ENCODE measurements around the gene ARF6. TPM values are rescaled to one million over a fixed set of nuclear protein-coding genes. Genes with fewer than 3 reads are reported as not detected.

The ARF6 gene
- total RNA-seq, 1 experiment from 2014 or later: 63.2 TPM

DNA sequence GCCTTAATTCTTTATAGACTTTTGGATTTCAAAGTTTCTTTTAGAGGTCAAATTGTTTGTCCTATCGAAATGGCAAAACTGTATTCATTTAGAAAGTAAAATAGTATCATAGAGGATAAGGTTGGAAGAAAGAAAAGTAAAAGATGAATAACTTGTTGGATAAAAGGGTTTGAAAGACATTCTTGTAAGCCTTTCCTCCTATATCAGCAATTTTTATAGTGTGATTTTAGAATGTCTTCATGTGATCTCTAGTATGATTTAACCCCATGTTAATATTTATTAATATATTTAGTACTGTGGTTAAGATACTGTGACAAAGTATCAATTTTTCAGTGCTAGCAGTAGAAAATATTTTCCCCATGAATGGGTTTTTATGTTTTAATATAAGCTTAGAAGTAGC, 4.5 kb downstream of the ARF6 start:
- Histone ChIP-seq H3K4me1 (ENCODE audit: control insufficient read depth, insufficient read depth, low read length) (peaks cover 16% of the 10 kb centered on the region), H3K27ac (ENCODE audit: low read length) (peak overlapping the region; percentile 97), H3K9me3 (ENCODE audit: control insufficient read depth, insufficient read depth, low read depth, low read length) (no peaks in the 10 kb centered on the region), H3K36me3 (ENCODE audit: control insufficient read depth, insufficient read depth, low read length) (peaks cover 7% of the 10 kb centered on the region), H3K4me3 (ENCODE audit: low read depth in 2 of 2, low read length in 2 of 2) (peak overlapping the region; percentile 75 to 80; a peak in 3 of 4 replicates), H3K27me3 (ENCODE audit: control insufficient read depth, insufficient read depth, low read length) (no peaks in the 10 kb centered on the region)
- in situ Hi-C loops (cut with HindIII; ENCODE audit: low pct_unique_long_range_greater_than_20kb, low sequenced_read_pairs) (no loop called here), intact Hi-C loops (cut with micrococcal nuclease; ENCODE audit: unreplicated experiment) (loop anchor here (5.0 to 10.0 kb wide), 3 partner anchors 47 to 210 kb away; no protein-coding TSS in a partner anchor)
- ChIA-PET CTCF (no interaction called here), POLR2A (no interaction called here)
- no peak for TF ChIP-seq SIN3A (IDR thresholded peaks at IDR 0.05; ENCODE audit: borderline replicate concordance, insufficient read depth, low read depth, low read length)
- no peak for TF ChIP-seq POLR2AphosphoS5 (IDR thresholded peaks at IDR 0.05; ENCODE audit: low read depth, low read length)
- no peak for TF ChIP-seq REST (IDR thresholded peaks at IDR 0.05; ENCODE audit: insufficient read depth in 1 of 2, low read depth in 2 of 2, low read length in 1 of 2)
- TF ChIP-seq TCF7L2 (IDR thresholded peaks at IDR 0.05; ENCODE audit: low read depth, low read length): no peak
- TF ChIP-seq CTCF (IDR thresholded peaks at IDR 0.05): no peak
- ATAC-seq: no peak
- DNase-seq (ENCODE audit: low read depth, low spot score): no peak
- no TSS peak for BruUV-seq (replicated peaks)

GRCh38 chr14:49897965-49898364, 5.1 kb downstream of the ARF6 start:
- CTCF ChIA-PET: no interaction called here
- H3K4me1 ChIP-seq (ENCODE audit: control insufficient read depth, insufficient read depth, low read length): peaks cover 16% of the 10 kb centered on the region
- intact Hi-C loops (cut with micrococcal nuclease; ENCODE audit: unreplicated experiment) (loop anchor here (2.0 to 10.0 kb wide), 4 partner anchors 47 to 209 kb away; no protein-coding TSS in a partner anchor), in situ Hi-C loops (cut with HindIII; ENCODE audit: low pct_unique_long_range_greater_than_20kb, low sequenced_read_pairs) (no loop called here)
- H3K9me3 ChIP-seq (ENCODE audit: control insufficient read depth, insufficient read depth, low read depth, low read length): no peaks in the 10 kb centered on the region
- peak overlapping the region; percentile 48 to 75 for H3K4me3 ChIP-seq (ENCODE audit: low read depth in 2 of 2, low read length in 2 of 2)
- ATAC-seq (no peak), DNase-seq (ENCODE audit: low read depth, low spot score) (no peak)
- H3K27me3 ChIP-seq (ENCODE audit: control insufficient read depth, insufficient read depth, low read length): no peaks in the 10 kb centered on the region
- POLR2A ChIA-PET: interaction anchor here (0.7 kb wide), 1 partner anchor 29 kb away, joined by 4 read pairs; no protein-coding TSS in a partner anchor
- H3K27ac ChIP-seq (ENCODE audit: low read length): peak overlapping the region; percentile 97
- H3K36me3 ChIP-seq (ENCODE audit: control insufficient read depth, insufficient read depth, low read length): peaks cover 7% of the 10 kb centered on the region
- no TSS peak for BruUV-seq (replicated peaks)
- 0 out of 2 replicates have a peak, but pooled peaks have one; percentile 12 for TF ChIP-seq POLR2AphosphoS5 (IDR thresholded peaks at IDR 0.05; ENCODE audit: low read depth, low read length)
- TF ChIP-seq CTCF (IDR thresholded peaks at IDR 0.05): no peak

Data from Panc1 (cell line).